ENCODE results near the gene VWA3B. TPM values are rescaled to one million over a fixed set of nuclear protein-coding genes. Genes with fewer than 3 reads are reported as not detected.

The VWA3B gene
- total RNA-seq, 2 donors from 2014 or later = 4.0 TPM; not detected in 1

DNA sequence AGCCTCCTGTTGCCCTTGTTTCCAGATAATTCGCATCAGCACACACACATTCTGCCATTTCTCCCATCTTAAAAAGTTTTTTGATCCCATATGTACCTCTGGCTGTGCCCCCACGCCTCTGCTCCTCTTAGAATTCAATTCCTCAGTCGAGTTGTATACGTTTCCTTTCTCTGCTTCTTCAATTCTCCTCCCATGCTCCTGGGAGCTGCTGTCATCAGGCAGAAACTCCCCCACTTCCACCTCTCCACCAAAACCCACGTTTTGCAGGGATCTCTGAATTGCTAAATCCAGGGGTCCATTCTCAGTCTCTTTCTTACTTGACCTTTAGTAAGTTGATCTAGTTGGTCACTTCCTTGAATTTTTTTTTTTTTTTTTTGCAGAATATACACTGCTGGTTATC is 98.8 kb downstream of the VWA3B start:
- Histone ChIP-seq H3K4me1 (replicated peaks) (no peaks in the 10 kb centered on the region), H3K36me3 (no peaks in the 10 kb centered on the region), H3K4me3 (no peak overlapping the region), H3K27ac (no peak overlapping the region), H3K9me3 (no peaks in the 10 kb centered on the region), H3K27me3 (replicated peaks; ENCODE audit: insufficient read depth) (no peaks in the 10 kb centered on the region)
- TF ChIP-seq POLR2AphosphoS5 (IDR thresholded peaks at IDR 0.05) (no peak), POLR2A (IDR thresholded peaks at IDR 0.05) (no peak)
- TF ChIP-seq, protein P1, sequence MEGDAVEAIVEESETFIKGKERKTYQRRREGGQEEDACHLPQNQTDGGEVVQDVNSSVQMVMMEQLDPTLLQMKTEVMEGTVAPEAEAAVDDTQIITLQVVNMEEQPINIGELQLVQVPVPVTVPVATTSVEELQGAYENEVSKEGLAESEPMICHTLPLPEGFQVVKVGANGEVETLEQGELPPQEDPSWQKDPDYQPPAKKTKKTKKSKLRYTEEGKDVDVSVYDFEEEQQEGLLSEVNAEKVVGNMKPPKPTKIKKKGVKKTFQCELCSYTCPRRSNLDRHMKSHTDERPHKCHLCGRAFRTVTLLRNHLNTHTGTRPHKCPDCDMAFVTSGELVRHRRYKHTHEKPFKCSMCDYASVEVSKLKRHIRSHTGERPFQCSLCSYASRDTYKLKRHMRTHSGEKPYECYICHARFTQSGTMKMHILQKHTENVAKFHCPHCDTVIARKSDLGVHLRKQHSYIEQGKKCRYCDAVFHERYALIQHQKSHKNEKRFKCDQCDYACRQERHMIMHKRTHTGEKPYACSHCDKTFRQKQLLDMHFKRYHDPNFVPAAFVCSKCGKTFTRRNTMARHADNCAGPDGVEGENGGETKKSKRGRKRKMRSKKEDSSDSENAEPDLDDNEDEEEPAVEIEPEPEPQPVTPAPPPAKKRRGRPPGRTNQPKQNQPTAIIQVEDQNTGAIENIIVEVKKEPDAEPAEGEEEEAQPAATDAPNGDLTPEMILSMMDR (IDR thresholded peaks at IDR 0.05) = no peak
- intact Hi-C loops (cut with DNase I) = no loop called here
- no peak for DNase-seq (ENCODE audit: low spot score)
- 79% methylated on average over 5 of the region's 5 CpGs for WGBS

DNA sequence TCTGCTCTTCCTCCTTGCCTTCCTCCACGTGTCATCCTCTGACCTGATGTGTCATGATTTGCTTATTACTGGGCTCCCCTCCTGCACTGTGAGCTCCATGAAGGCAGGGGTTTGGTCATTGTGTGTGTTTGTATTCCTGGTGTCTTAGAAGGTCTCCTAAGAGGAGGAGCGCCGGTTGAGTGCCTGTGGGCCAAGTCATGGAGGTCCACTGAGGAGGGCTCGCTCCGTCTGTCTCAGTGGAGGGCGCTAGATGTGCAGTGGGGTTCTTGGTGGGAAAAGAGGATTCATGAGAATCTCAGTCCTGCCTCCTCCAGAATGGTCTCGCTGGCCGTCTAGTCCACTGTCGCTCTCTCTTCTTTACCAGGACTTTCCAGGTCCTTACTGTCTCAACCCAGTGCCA is 100.2 kb downstream of the VWA3B start:
- Histone ChIP-seq H3K27ac (no peak overlapping the region), H3K9me3 (no peaks in the 10 kb centered on the region), H3K27me3 (replicated peaks; ENCODE audit: insufficient read depth) (no peaks in the 10 kb centered on the region), H3K4me1 (replicated peaks) (no peaks in the 10 kb centered on the region), H3K36me3 (no peaks in the 10 kb centered on the region), H3K4me3 (no peak overlapping the region)
- no peak for DNase-seq (ENCODE audit: low spot score)
- intact Hi-C loops (cut with DNase I) = no loop called here
- TF ChIP-seq, protein P1 (IDR thresholded peaks at IDR 0.05) = no peak
- no peak for TF ChIP-seq POLR2A (IDR thresholded peaks at IDR 0.05)
- no peak for TF ChIP-seq POLR2AphosphoS5 (IDR thresholded peaks at IDR 0.05)
- 94% methylated on average over 9 of the region's 9 CpGs for WGBS

DNA sequence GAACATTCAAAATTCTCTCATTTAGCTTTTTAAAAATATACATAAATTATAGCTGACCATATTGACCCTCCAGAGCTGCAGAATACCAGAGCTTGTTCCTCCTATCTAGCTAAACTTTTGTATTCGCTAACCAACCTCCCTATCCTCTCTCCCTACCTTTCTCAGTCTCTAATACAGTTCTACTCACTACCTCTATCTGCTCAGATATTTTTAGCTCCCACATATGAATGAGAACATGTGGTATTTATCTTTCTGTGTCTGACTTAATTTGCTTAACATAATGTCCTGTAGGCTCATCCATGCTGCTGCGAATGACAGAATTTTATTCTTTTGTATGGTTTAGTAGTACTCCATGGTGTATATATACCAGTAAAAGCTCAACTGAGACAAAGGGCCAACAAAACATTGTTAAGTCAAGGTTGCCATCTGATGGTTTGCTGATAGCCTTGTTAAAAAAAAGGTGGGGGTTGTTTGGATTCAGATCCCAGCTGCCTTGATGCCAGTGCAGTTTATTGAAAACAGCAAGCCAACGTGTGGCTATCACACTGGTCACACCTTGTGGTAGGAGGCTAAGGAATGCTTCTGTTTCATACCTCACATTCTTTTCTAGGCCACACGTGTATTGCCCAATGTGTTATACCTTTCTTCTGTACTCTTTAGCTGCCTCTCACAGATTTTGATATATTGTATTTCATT is 101.5 kb downstream of the VWA3B start:
- Histone ChIP-seq H3K27ac (no peak overlapping the region), H3K4me3 (no peak overlapping the region), H3K27me3 (replicated peaks; ENCODE audit: insufficient read depth) (no peaks in the 10 kb centered on the region), H3K36me3 (no peaks in the 10 kb centered on the region), H3K9me3 (no peaks in the 10 kb centered on the region), H3K4me1 (replicated peaks) (no peaks in the 10 kb centered on the region)
- intact Hi-C loops (cut with DNase I) = no loop called here
- WGBS = 62% methylated on average over 4 of the region's 4 CpGs
- TF ChIP-seq POLR2A (IDR thresholded peaks at IDR 0.05) = no peak
- TF ChIP-seq, protein P1 (IDR thresholded peaks at IDR 0.05) = peak in 2 of 4 experiments; percentile 14 to 28
- no peak for DNase-seq (ENCODE audit: low spot score)

DNA sequence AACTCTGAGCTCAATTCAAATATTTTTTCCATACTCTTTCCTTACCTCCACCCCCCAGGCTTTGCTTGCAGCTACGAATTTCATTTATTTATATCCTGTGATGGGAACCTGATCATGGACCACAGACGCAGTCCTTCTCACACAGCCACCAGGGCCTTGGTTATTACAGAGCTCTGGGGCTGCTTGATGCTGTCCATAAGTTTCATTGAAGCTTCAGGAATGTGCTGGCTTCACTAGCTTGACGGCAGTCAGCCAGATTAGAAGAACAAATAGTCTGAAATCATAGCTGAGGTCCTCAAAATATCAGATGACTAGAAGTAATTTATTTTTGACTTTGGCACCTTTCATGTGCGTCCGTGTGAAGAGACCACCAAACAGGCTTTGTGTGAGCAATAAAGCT is 104.9 kb downstream of the VWA3B start:
- Histone ChIP-seq H3K27me3 (replicated peaks; ENCODE audit: insufficient read depth) (peaks cover 2% of the 10 kb centered on the region), H3K4me1 (replicated peaks) (no peaks in the 10 kb centered on the region), H3K36me3 (no peaks in the 10 kb centered on the region), H3K27ac (no peak overlapping the region), H3K9me3 (no peaks in the 10 kb centered on the region), H3K4me3 (no peak overlapping the region)
- 35% methylated on average over 5 of the region's 5 CpGs for WGBS
- intact Hi-C loops (cut with DNase I) = no loop called here
- DNase-seq (ENCODE audit: low spot score) = no peak
- TF ChIP-seq, protein P1 (IDR thresholded peaks at IDR 0.05) = no peak
- TF ChIP-seq POLR2A (IDR thresholded peaks at IDR 0.05) = no peak
- no peak for TF ChIP-seq POLR2AphosphoS5 (IDR thresholded peaks at IDR 0.05)

DNA sequence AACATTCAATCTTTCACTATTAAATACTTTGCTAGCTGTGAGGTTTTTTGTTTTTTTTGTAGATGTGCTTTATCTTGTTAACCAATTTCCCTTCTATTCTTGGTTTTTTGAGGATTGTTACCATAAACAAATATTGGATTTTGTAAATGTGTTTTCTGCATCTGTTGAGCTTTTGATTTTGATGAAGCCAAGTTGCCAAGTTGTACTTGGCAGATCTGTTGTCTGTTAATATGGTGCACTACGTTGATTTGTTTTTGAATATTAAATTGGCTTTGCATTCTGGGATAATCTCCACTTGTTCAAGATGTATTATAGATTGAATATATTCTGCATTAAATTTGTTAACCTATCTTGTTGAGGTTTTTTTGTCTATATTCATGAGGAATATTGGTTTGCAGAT is 114.6 kb downstream of the VWA3B start:
- Histone ChIP-seq H3K27me3 (replicated peaks; ENCODE audit: insufficient read depth) (no peaks in the 10 kb centered on the region), H3K4me3 (no peak overlapping the region), H3K36me3 (no peaks in the 10 kb centered on the region), H3K27ac (no peak overlapping the region), H3K4me1 (replicated peaks) (no peaks in the 10 kb centered on the region), H3K9me3 (no peaks in the 10 kb centered on the region)
- TF ChIP-seq, protein P1 (IDR thresholded peaks at IDR 0.05) = no peak
- TF ChIP-seq POLR2AphosphoS5 (IDR thresholded peaks at IDR 0.05) = no peak
- no peak for DNase-seq (ENCODE audit: low spot score)
- intact Hi-C loops (cut with DNase I) = no loop called here
- WGBS = 78% methylated on average over 1 of the region's 1 CpG

Measured in prostate gland (tissue), 2 donors.